ENCODE data around the gene SLC44A3.

SLC44A3 gene

DNA sequence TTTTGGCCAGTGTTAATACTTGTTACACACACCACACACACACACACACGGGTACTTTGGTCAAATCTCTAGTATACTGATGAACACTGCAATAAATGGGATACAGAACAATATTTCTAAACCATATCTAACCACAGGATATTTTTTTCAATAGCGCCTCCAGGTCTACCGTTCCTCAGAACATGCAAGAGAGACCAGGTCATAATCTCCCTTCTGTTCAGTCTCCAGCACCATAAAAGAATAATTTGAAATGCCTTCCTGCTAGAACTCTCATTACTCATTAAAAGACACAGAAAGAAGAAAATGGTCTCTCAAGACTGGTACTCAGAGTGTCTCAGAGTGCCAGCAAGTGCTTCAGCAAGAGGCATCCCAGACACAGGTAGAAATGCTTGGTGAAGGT, 11.5 kb upstream of the SLC44A3 start:
- no peak for TF ChIP-seq SP7 (tag by site-specific recombination; IDR thresholded peaks at IDR 0.05)
- TF ChIP-seq, protein P1, sequence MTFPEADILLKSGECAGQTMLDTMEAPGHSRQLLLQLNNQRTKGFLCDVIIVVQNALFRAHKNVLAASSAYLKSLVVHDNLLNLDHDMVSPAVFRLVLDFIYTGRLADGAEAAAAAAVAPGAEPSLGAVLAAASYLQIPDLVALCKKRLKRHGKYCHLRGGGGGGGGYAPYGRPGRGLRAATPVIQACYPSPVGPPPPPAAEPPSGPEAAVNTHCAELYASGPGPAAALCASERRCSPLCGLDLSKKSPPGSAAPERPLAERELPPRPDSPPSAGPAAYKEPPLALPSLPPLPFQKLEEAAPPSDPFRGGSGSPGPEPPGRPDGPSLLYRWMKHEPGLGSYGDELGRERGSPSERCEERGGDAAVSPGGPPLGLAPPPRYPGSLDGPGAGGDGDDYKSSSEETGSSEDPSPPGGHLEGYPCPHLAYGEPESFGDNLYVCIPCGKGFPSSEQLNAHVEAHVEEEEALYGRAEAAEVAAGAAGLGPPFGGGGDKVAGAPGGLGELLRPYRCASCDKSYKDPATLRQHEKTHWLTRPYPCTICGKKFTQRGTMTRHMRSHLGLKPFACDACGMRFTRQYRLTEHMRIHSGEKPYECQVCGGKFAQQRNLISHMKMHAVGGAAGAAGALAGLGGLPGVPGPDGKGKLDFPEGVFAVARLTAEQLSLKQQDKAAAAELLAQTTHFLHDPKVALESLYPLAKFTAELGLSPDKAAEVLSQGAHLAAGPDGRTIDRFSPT (tag by site-specific recombination; IDR thresholded peaks at IDR 0.05): no peak
- no peak for TF ChIP-seq RBAK (tag by site-specific recombination; IDR thresholded peaks at IDR 0.05)
- no peak for TF ChIP-seq TCF7L2 (IDR thresholded peaks at IDR 0.05; ENCODE audit: borderline replicate concordance, low read depth, low read length)
- TF ChIP-seq MZF1 (tag by site-specific recombination; IDR thresholded peaks at IDR 0.05; ENCODE audit: borderline replicate concordance): no peak
- no peak for TF ChIP-seq KLF16 (tag by site-specific recombination; IDR thresholded peaks at IDR 0.05)
- no peaks in the 10 kb centered on the region for H3K36me3 ChIP-seq (ENCODE audit: control insufficient read depth in 2 of 2, insufficient read depth in 1 of 2, low read length in 2 of 2)
- ChIA-PET CTCF (interaction anchor here (3.6 to 5.3 kb wide), 3 partner anchors 232 to 328 kb away, joined by 23 to 43 read pairs (median 36); no protein-coding TSS in a partner anchor), POLR2A (no interaction called here)
- H3K4me1 ChIP-seq (ENCODE audit: control insufficient read depth, insufficient read depth, low read length): peaks cover 3% of the 10 kb centered on the region
- no peak overlapping the region for H3K27ac ChIP-seq (ENCODE audit: extremely low read depth, low read depth, low read length)
- H3K9me3 ChIP-seq (ENCODE audit: control insufficient read depth, insufficient read depth, low read depth, low read length): no peaks in the 10 kb centered on the region
- H3K4me3 ChIP-seq (ENCODE audit: low read depth, low read length): no peak overlapping the region

DNA sequence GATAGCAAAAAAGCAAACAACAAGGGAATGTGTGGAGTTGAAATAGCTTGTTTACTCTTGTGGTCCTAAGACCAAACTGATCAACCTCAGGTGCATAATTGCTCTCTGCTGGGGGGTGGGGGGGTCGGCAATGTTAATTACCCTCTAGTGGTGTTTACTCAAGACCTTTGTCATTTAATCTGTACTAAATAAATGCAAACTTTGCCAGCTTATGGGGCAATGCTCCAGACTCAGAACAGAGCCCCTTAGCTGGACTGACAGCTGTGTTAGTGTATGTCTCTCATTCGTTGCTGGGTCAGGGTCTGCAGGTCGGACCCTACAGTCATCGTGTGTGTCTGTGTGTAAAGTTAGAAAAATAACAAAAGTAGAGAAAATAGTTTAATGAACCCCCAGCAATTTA, 7.2 kb upstream of the SLC44A3 start:
- POLR2A ChIA-PET: no interaction called here
- H3K9me3 ChIP-seq (ENCODE audit: control insufficient read depth, insufficient read depth, low read depth, low read length): no peaks in the 10 kb centered on the region
- CTCF ChIA-PET: interaction anchor here (0.6 to 1.3 kb wide), 5 partner anchors 185 to 435 kb away, joined by 3 to 6 read pairs (median 4); no protein-coding TSS in a partner anchor

More for the DNA sequence above, 7.2 kb upstream of the SLC44A3 start:
- Histone ChIP-seq H3K27ac (ENCODE audit: extremely low read depth, low read depth, low read length) (no peak overlapping the region), H3K4me3 (ENCODE audit: low read depth, low read length) (no peak overlapping the region), H3K4me1 (ENCODE audit: control insufficient read depth, insufficient read depth, low read length) (no peaks in the 10 kb centered on the region; the same call in 1 of the 2 replicates), H3K36me3 (ENCODE audit: control insufficient read depth in 2 of 2, insufficient read depth in 1 of 2, low read length in 2 of 2) (no peaks in the 10 kb centered on the region)
- TF ChIP-seq ZNF239 (tag by site-specific recombination; IDR thresholded peaks at IDR 0.05) (no peak), ZNF132 (tag by site-specific recombination; IDR thresholded peaks at IDR 0.05; ENCODE audit: borderline replicate concordance) (no peak), GLIS1 (tag by site-specific recombination; IDR thresholded peaks at IDR 0.05) (no peak), ZNF174 (tag by site-specific recombination; IDR thresholded peaks at IDR 0.05) (no peak), ZNF792 (tag by site-specific recombination; IDR thresholded peaks at IDR 0.05) (no peak), ZNF350 (tag by site-specific recombination; IDR thresholded peaks at IDR 0.05) (no peak), ZNF221 (tag by site-specific recombination; IDR thresholded peaks at IDR 0.05; ENCODE audit: borderline replicate concordance) (no peak), ZNF530 (tag by site-specific recombination; IDR thresholded peaks at IDR 0.05; ENCODE audit: low read depth) (no peak), HOXC10 (CRISPR knock-in tag; IDR thresholded peaks at IDR 0.05) (no peak), ZNF2 (tag by site-specific recombination; IDR thresholded peaks at IDR 0.05) (no peak), ZNF416 (tag by site-specific recombination; IDR thresholded peaks at IDR 0.05) (no peak)
- TF ChIP-seq, protein P2, sequence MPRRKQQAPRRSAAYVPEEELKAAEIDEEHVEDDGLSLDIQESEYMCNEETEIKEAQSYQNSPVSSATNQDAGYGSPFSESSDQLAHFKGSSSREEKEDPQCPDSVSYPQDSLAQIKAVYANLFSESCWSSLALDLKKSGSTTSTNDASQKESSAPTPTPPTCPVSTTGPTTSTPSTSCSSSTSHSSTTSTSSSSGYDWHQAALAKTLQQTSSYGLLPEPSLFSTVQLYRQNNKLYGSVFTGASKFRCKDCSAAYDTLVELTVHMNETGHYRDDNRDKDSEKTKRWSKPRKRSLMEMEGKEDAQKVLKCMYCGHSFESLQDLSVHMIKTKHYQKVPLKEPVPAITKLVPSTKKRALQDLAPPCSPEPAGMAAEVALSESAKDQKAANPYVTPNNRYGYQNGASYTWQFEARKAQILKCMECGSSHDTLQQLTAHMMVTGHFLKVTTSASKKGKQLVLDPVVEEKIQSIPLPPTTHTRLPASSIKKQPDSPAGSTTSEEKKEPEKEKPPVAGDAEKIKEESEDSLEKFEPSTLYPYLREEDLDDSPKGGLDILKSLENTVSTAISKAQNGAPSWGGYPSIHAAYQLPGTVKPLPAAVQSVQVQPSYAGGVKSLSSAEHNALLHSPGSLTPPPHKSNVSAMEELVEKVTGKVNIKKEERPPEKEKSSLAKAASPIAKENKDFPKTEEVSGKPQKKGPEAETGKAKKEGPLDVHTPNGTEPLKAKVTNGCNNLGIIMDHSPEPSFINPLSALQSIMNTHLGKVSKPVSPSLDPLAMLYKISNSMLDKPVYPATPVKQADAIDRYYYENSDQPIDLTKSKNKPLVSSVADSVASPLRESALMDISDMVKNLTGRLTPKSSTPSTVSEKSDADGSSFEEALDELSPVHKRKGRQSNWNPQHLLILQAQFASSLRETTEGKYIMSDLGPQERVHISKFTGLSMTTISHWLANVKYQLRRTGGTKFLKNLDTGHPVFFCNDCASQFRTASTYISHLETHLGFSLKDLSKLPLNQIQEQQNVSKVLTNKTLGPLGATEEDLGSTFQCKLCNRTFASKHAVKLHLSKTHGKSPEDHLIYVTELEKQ (tag by site-specific recombination; IDR thresholded peaks at IDR 0.05; ENCODE audit: borderline replicate concordance): no peak
- TF ChIP-seq, protein P3, sequence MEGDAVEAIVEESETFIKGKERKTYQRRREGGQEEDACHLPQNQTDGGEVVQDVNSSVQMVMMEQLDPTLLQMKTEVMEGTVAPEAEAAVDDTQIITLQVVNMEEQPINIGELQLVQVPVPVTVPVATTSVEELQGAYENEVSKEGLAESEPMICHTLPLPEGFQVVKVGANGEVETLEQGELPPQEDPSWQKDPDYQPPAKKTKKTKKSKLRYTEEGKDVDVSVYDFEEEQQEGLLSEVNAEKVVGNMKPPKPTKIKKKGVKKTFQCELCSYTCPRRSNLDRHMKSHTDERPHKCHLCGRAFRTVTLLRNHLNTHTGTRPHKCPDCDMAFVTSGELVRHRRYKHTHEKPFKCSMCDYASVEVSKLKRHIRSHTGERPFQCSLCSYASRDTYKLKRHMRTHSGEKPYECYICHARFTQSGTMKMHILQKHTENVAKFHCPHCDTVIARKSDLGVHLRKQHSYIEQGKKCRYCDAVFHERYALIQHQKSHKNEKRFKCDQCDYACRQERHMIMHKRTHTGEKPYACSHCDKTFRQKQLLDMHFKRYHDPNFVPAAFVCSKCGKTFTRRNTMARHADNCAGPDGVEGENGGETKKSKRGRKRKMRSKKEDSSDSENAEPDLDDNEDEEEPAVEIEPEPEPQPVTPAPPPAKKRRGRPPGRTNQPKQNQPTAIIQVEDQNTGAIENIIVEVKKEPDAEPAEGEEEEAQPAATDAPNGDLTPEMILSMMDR (tag by site-specific recombination; IDR thresholded peaks at IDR 0.05): no peak
- TF ChIP-seq, protein P4, sequence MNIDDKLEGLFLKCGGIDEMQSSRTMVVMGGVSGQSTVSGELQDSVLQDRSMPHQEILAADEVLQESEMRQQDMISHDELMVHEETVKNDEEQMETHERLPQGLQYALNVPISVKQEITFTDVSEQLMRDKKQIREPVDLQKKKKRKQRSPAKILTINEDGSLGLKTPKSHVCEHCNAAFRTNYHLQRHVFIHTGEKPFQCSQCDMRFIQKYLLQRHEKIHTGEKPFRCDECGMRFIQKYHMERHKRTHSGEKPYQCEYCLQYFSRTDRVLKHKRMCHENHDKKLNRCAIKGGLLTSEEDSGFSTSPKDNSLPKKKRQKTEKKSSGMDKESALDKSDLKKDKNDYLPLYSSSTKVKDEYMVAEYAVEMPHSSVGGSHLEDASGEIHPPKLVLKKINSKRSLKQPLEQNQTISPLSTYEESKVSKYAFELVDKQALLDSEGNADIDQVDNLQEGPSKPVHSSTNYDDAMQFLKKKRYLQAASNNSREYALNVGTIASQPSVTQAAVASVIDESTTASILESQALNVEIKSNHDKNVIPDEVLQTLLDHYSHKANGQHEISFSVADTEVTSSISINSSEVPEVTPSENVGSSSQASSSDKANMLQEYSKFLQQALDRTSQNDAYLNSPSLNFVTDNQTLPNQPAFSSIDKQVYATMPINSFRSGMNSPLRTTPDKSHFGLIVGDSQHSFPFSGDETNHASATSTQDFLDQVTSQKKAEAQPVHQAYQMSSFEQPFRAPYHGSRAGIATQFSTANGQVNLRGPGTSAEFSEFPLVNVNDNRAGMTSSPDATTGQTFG (tag by site-specific recombination; IDR thresholded peaks at IDR 0.05; ENCODE audit: borderline replicate concordance): no peak
